ENCODE data around the gene DGKI. TPM values are rescaled to one million over a fixed set of nuclear protein-coding genes. Genes with fewer than 3 reads are reported as not detected.

DGKI gene
- total RNA-seq, 2 experiments from 2014 or later: 0.46 TPM; not detected in 1

- CTCF ChIA-PET (ENCODE audit: unreplicated experiment): no interaction called here
- BruUV-seq (replicated peaks): no TSS peak
- TF ChIP-seq CTCF (conservative IDR thresholded peaks at IDR 0.05; ENCODE audit: low read length) (no peak), EZH2phosphoT487 (IDR thresholded peaks at IDR 0.05; ENCODE audit: borderline replicate concordance, low read depth, low read length) (no peak)
Measured at GRCh38 chr7:137363683-137364082, 483.1 kb downstream of the DGKI start.

GRCh38 chr7:137360087-137360679, 486.6 kb downstream of the DGKI start:
- Histone ChIP-seq H3K79me2 (ENCODE audit: insufficient read depth, low read depth, low read length) (no peaks in the 10 kb centered on the region), H3K4me1 (ENCODE audit: insufficient read depth, low read length, poor library complexity, severe bottlenecking) (no peaks in the 10 kb centered on the region), H3K36me3 (ENCODE audit: insufficient read depth, low read length) (no peaks in the 10 kb centered on the region), H2AFZ (ENCODE audit: low read length) (no peak overlapping the region), H4K20me1 (ENCODE audit: insufficient read depth, low read length) (no peaks in the 10 kb centered on the region), H3K9me2 (ENCODE audit: insufficient read depth, low read length) (no peaks in the 10 kb centered on the region), H3K27ac (ENCODE audit: low read depth, low read length, poor library complexity, severe bottlenecking) (no peak overlapping the region), H3K4me3 (ENCODE audit: low read depth, low read length, poor library complexity, severe bottlenecking) (no peak overlapping the region), H3K9me3 (ENCODE audit: low read length) (peaks cover 16% of the 10 kb centered on the region; the same call in 1 of the 2 replicates), H3K4me2 (ENCODE audit: low read length) (no peak overlapping the region)
- peak; percentile 31 for DNase-seq (ENCODE audit: low spot score)
- intact Hi-C loops (cut with micrococcal nuclease; ENCODE audit: unreplicated experiment): no loop called here
- TF ChIP-seq EZH2phosphoT487 (IDR thresholded peaks at IDR 0.05; ENCODE audit: borderline replicate concordance, low read depth, low read length): no peak
- no peak for TF ChIP-seq CTCF (conservative IDR thresholded peaks at IDR 0.05; ENCODE audit: low read length)
- ChIA-PET POLR2A (no interaction called here), CTCF (ENCODE audit: unreplicated experiment) (no interaction called here)
- no TSS peak for BruUV-seq (replicated peaks)

More at GRCh38 chr7:137363683-137364082, 483.1 kb downstream of the DGKI start:
- no peaks in the 10 kb centered on the region for H4K20me1 ChIP-seq (ENCODE audit: insufficient read depth, low read length)
- no peaks in the 10 kb centered on the region for H3K9me2 ChIP-seq (ENCODE audit: insufficient read depth, low read length)
- H2AFZ ChIP-seq (ENCODE audit: low read length): no peak overlapping the region
- no peak overlapping the region for H3K4me3 ChIP-seq (ENCODE audit: low read depth, low read length, poor library complexity, severe bottlenecking)
- H3K4me1 ChIP-seq (ENCODE audit: insufficient read depth, low read length, poor library complexity, severe bottlenecking): no peaks in the 10 kb centered on the region
- POLR2A ChIA-PET: interaction anchor here (0.9 kb wide), 1 partner anchor 9 kb away, joined by 3 read pairs; no protein-coding TSS in a partner anchor
- peaks cover 16% of the 10 kb centered on the region; the same call in 1 of the 2 replicates for H3K9me3 ChIP-seq (ENCODE audit: low read length)
- H3K27ac ChIP-seq (ENCODE audit: low read depth, low read length, poor library complexity, severe bottlenecking): no peak overlapping the region
- no peak overlapping the region for H3K4me2 ChIP-seq (ENCODE audit: low read length)
- no peaks in the 10 kb centered on the region for H3K36me3 ChIP-seq (ENCODE audit: insufficient read depth, low read length)
- H3K79me2 ChIP-seq (ENCODE audit: insufficient read depth, low read depth, low read length): no peaks in the 10 kb centered on the region
- intact Hi-C loops (cut with micrococcal nuclease; ENCODE audit: unreplicated experiment): no loop called here
- DNase-seq (ENCODE audit: low spot score): no peak

GRCh38 chr7:137354961-137355360, 491.8 kb downstream of the DGKI start:
- Histone ChIP-seq H3K4me1 (ENCODE audit: insufficient read depth, low read length, poor library complexity, severe bottlenecking) (no peaks in the 10 kb centered on the region), H3K27ac (ENCODE audit: low read depth, low read length, poor library complexity, severe bottlenecking) (no peak overlapping the region), H3K4me2 (ENCODE audit: low read length) (no peak overlapping the region), H2AFZ (ENCODE audit: low read length) (no peak overlapping the region), H3K79me2 (ENCODE audit: insufficient read depth, low read depth, low read length) (no peaks in the 10 kb centered on the region), H3K9me3 (ENCODE audit: low read length) (peaks cover 10% of the 10 kb centered on the region; the same call in 1 of the 2 replicates), H3K9me2 (ENCODE audit: insufficient read depth, low read length) (no peaks in the 10 kb centered on the region), H3K36me3 (ENCODE audit: insufficient read depth, low read length) (no peaks in the 10 kb centered on the region), H4K20me1 (ENCODE audit: insufficient read depth, low read length) (no peaks in the 10 kb centered on the region), H3K4me3 (ENCODE audit: low read depth, low read length, poor library complexity, severe bottlenecking) (no peak overlapping the region)
- DNase-seq (ENCODE audit: low spot score): no peak
- intact Hi-C loops (cut with micrococcal nuclease; ENCODE audit: unreplicated experiment): no loop called here
- no TSS peak for BruUV-seq (replicated peaks)
- ChIA-PET CTCF (ENCODE audit: unreplicated experiment) (no interaction called here), POLR2A (interaction anchor here (0.8 kb wide), 1 partner anchor 14 kb away, joined by 3 read pairs; no protein-coding TSS in a partner anchor)
- TF ChIP-seq EZH2phosphoT487 (IDR thresholded peaks at IDR 0.05; ENCODE audit: borderline replicate concordance, low read depth, low read length) (no peak), CTCF (conservative IDR thresholded peaks at IDR 0.05; ENCODE audit: low read length) (no peak)
